Skeletal muscle cell (primary cell): ENCODE data around the gene SLC25A42.
A peak's percentile ranks its signal among the peaks of the same experiment; 100 is the strongest.
"Not testable (repeated sequence)": the region's sequence is repeated elsewhere in the genome, so short reads cannot be mapped to it uniquely, and the experiment has no call there.

Source experiments
- DNase-seq: peaks from one replicate; pipeline ENCODE4 v3.0.0-alpha.2; 2010; ENCODE audit warnings: low read depth
- H3K4me3 ChIP-seq: 2 replicates; pipeline ENCODE4 v1.5.1; 2011; ENCODE audit warnings: low read depth, mild to moderate bottlenecking, control low read depth, low read length, moderate library complexity

The SLC25A42 gene

DNA sequence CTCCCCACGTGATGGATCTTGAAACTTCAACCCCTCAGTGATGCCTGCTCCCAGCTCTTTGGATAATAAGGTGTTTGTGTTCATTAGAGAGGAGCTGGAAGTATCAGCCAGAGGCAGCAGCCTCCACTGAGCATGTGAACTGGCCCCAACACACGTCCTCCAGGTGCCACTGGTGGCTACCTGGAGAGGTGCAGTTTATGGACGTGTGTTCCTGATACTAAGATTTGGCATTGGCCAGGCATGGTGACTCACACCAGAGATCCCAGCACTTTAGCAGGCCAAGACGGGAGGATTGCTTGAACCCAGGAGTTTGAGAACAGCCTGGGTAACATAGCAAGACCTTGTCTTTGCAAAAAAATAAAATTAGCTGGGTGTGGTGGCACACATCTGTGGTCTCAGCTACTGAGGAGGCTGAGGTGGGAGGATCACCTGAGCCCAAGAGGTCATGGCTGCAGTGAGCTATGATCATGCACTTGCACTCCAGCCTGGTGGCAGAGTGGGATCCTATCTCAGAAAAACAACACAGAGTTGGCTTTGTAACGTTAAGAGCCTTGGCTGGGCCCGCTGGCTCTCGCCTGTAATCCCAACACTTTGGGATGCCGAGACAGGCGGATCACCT lies 34.4 kb downstream of the SLC25A42 start:
- DNase-seq, result no peak
- H3K4me3 ChIP-seq, result no peak overlapping the region

- H3K4me3 ChIP-seq, result no peak overlapping the region
- no peak for DNase-seq
These were observed 35.2 kb downstream of the SLC25A42 start for GRCh38 chr19:19098703-19099632.

DNA sequence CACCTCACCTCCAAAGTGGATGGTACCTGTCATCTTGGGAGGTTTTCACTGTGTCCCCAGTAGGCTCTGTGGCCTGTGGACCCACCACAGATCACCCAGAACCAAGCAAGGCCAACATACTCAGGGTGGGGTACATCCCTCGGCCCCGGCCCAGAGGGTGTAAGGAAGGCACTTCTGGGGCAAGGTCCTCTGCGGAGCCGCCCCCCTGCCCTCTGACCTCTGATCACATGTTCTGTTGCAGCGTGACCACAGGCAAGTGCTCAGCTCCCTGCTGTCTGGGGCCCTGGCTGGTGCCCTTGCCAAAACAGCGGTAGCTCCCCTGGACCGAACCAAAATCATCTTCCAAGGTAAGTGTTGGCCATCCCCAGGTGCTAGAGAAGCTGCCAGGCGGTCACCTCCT lies 37.7 kb downstream of the SLC25A42 start:
- no peak overlapping the region for H3K4me3 ChIP-seq
- no peak for DNase-seq

DNA sequence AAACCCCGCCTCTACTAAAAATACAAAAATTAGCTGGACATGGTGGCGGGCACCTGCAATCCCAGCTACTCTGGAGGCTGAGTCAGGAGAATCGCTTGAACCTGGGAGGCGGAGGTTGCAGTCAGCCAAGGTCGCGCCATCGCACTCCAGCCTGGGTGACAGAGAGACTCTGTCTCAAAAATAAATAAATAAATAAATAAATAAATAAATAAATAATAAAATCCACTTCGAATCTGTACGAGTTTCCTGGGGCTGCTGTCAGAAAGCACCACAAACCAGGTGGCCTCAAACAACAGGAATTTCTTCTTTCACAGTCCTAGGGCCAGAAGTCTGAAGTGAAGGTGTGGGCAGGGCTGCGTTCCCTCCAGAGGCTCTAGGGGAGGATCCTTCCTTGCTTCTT lies 38.8 kb downstream of the SLC25A42 start:
- not testable (repeated sequence) for H3K4me3 ChIP-seq, DNase-seq

DNA sequence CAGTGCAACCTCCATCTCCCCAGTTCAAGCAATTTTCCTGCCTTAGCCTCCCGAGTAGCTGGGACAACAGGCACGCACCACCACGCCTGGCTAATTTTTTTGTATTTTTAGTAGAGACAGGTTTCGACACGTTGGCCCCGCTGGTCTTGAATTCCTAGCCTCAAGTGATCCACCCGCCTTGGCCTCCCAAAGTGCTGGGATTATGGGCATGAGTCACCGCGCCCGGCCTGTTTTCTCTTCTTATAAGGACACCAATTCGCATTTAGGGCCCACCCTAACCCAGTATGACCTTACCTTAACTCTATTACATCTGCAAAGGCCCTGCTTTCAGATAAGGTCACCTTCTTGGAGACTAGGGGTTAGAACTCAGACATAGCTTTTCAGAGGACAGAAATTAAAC lies 39.4 kb downstream of the SLC25A42 start:
- DNase-seq, result no peak
- H3K4me3 ChIP-seq, result no peak overlapping the region

- H3K4me3 ChIP-seq, result peak overlapping the region; percentile 44
- no peak for DNase-seq
These were observed 41.7 kb downstream of the SLC25A42 start for GRCh38 chr19:19105365-19106055.

GRCh38 chr19:19106056-19106551 lies 42.3 kb downstream of the SLC25A42 start:
- peak overlapping the region; percentile 44 for H3K4me3 ChIP-seq
- DNase-seq, result no peak

DNA sequence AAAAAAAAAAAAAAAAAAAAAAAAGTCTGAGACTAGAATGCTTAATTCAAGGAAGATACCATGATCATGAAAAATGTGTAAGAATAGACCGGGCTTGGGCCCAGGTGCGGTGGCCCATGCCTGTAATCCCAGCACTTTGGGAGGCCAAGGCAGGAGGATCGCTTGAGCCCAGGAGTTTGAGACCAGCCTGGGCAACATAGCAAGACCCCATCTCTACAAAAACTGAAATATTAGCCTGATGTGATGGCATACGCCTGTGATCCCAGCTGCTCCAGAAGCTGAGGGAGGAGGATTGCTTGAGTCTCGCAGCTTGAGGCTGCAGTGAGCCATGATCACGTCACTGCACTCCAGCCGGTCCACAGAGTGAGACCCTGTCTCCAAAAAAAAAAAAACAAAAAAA lies 43.1 kb downstream of the SLC25A42 start:
- DNase-seq, H3K4me3 ChIP-seq: not testable (repeated sequence)

GRCh38 chr19:19107654-19108053 lies 43.9 kb downstream of the SLC25A42 start:
- H3K4me3 ChIP-seq, result no peak overlapping the region
- no peak for DNase-seq

GRCh38 chr19:19109601-19110000 lies 45.8 kb downstream of the SLC25A42 start:
- no peak overlapping the region for H3K4me3 ChIP-seq
- DNase-seq, result no peak

DNA sequence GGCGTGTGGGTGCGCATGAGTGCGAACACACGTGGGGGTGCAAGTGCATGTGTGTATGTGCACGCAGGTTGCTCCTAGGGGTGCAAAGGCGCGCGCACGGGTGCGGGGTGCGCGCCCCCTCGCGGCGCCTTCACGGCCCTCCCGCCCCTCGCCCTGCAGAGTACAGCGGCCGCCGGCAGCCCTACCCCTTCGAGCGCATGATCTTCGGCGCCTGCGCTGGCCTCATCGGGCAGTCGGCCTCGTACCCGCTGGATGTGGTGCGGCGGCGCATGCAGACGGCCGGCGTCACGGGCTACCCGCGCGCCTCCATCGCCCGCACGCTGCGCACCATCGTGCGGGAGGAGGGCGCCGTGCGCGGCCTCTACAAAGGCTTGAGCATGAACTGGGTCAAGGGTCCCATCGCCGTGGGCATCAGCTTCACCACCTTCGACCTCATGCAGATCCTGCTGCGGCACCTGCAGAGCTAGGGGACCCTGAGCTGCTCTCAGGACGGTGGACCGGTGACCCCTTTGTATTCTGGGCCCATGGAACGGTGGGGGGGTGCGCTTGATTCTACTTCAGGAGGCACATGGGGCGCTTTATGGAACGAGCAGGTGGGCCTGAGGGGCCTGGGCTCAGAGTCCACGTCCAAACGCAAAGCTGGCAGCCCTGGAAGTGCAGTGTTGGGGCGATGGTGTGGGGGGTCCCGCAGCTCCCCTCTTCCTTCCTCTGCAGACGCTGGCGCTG lies 46.8 kb downstream of the SLC25A42 start:
- DNase-seq, result no peak
- H3K4me3 ChIP-seq, result peak overlapping the region; percentile 6

GRCh38 chr19:19111136-19111835 lies 47.5 kb downstream of the SLC25A42 start:
- DNase-seq, result no peak
- H3K4me3 ChIP-seq, result no peak overlapping the region

GRCh38 chr19:19111967-19112580 lies 48.3 kb downstream of the SLC25A42 start:
- DNase-seq, result no peak
- no peak overlapping the region for H3K4me3 ChIP-seq

DNA sequence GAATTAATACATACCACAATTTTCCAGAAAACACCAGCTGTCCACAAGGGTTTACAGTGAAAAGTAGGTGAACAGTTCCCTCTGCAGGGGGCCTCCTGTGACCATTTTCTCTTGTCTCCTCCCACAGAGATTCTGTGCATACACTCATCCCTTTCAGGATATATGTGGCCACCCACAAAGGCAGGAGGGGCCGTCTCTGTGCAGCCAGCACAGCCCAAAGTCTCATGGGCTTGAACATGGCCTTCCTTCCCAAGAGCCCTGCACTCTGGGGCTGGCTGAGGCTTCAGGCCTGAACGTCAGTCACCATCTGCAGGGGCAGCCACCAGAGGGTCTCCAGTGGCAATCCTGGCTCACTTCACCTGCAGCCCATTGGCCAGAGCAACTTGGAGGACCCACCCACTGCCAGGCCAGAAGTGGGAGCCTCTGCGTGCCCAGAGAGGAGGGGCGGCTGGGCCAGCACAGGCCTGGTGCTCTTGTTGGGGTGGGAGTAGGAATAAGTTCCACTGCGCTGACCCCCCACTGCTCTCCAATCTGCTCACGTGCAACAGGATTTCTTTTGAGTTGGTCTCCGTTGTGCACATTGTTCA lies 49.3 kb downstream of the SLC25A42 start:
- no peak overlapping the region for H3K4me3 ChIP-seq
- peak; percentile 32 for DNase-seq

DNA sequence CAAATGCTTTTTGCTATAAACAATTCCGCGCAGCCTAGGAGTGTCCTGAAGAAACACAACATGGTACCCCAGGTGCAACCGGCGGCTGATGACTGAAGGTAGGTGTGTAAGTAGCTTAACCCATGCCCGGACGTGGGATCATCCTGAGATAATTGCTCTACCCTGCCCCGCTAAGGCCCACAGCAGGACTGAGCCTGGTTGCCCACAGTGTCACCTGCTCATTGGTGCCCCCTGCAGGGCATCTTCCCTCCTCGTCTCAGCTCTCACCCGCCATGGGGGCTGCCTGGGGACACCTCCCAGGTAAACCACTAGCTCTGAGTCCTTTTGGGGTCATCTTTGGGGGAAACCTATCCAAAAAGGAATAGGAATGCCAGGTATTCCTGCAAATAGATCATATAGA lies 52.2 kb downstream of the SLC25A42 start:
- DNase-seq, result no peak
- H3K4me3 ChIP-seq, result no peak overlapping the region

DNA sequence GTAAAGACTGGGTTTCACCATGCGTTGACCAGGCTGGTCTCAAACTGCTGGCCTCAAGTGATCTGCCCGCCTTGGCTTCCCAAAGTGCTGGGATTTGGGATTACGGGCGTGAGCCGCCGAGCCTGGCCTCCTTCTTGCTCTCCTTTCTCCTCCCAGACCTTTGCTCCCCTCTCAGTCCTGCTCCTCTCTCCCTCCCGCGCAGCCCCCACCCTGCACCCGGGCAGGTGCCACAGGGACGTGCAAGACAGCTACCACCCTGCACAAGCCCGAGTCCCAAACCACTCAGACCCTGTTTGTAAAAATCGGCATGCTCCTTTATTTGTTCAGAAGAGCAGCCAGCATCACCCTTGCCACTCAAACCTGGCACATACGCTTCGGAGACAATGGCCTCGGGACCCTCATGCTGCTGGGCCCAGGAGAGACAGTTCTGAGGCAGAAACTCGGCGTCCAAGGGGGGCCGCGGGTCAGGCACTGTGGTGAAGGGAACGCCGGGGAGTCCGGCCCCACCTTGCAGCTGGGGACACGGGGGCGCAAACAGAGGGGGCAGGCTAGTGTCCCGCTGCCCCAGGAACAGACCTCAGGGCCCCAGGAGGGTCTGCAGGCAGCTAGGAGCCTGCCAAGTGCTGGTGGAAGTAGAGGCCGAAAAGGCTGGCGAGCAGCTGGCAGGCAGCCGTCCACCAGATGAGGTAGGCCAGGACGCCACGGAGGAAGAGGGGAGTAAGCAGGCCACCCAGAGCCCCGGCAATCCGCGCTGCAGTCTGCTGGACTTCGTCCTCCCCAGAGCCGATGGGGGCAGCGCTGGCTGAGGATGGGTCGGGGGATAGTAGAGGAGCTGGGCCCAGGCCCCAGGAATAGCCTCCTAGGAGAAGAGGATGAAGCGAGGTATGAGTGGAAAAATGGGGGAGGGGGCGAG lies 55.8 kb downstream of the SLC25A42 start:
- no peak for DNase-seq
- H3K4me3 ChIP-seq, result no peak overlapping the region
